NCI-H2227 (cell line): ENCODE data around the gene L1CAM.
A peak's percentile ranks its signal among the peaks of the same experiment; 100 is the strongest.

ENCODE experiments used
- DNase-seq: peaks from one replicate; lab custom pipeline; 2025; ENCODE audit not compliant: unreplicated experiment; lab: John Stamatoyannopoulos, UW

L1CAM gene

GRCh38 chrX:153924149-153924861, 38.3 kb upstream of the L1CAM start:
- peak; percentile 51 for DNase-seq

GRCh38 chrX:153922932-153923857, 37.2 kb upstream of the L1CAM start:
- peak; percentile 55 for DNase-seq

GRCh38 chrX:153921511-153922446, 35.8 kb upstream of the L1CAM start:
- DNase-seq: peak; percentile 39

GRCh38 chrX:153921070-153921469, 35.1 kb upstream of the L1CAM start:
- DNase-seq: no peak

- DNase-seq: no peak
Measured at GRCh38 chrX:153920546-153920945, 34.6 kb upstream of the L1CAM start.

- DNase-seq: no peak
Measured at GRCh38 chrX:153919281-153919680, 33.3 kb upstream of the L1CAM start.

- DNase-seq: no peak
Measured at GRCh38 chrX:153917869-153918268, 31.9 kb upstream of the L1CAM start.

GRCh38 chrX:153913701-153914100, 27.7 kb upstream of the L1CAM start:
- DNase-seq: no peak

GRCh38 chrX:153913211-153913610, 27.2 kb upstream of the L1CAM start:
- no peak for DNase-seq

GRCh38 chrX:153911798-153912197, 25.8 kb upstream of the L1CAM start:
- no peak for DNase-seq

- no peak for DNase-seq
Measured at GRCh38 chrX:153910446-153910845, 24.5 kb upstream of the L1CAM start.

GRCh38 chrX:153909980-153910360, 24.0 kb upstream of the L1CAM start:
- no peak for DNase-seq

GRCh38 chrX:153909024-153909979, 23.3 kb upstream of the L1CAM start:
- peak; percentile 21 for DNase-seq

- no peak for DNase-seq
Measured at GRCh38 chrX:153908219-153908860, 22.4 kb upstream of the L1CAM start.

- DNase-seq: no peak
Measured at GRCh38 chrX:153907456-153907855, 21.5 kb upstream of the L1CAM start.

GRCh38 chrX:153906126-153906917, 20.3 kb upstream of the L1CAM start:
- DNase-seq: no peak

- DNase-seq: no peak
Measured at GRCh38 chrX:153905481-153906095, 19.6 kb upstream of the L1CAM start.
